ENCODE results near the gene ARFRP1. TPM values are rescaled to one million over a fixed set of nuclear protein-coding genes. Genes with fewer than 3 reads are reported as not detected.

ARFRP1 gene
- total RNA-seq, 5 donors from 2014 or later (not counting 1 experiment from before 2014, with no cell fraction given): 58.5 to 102 (median 99.5) TPM

DNA sequence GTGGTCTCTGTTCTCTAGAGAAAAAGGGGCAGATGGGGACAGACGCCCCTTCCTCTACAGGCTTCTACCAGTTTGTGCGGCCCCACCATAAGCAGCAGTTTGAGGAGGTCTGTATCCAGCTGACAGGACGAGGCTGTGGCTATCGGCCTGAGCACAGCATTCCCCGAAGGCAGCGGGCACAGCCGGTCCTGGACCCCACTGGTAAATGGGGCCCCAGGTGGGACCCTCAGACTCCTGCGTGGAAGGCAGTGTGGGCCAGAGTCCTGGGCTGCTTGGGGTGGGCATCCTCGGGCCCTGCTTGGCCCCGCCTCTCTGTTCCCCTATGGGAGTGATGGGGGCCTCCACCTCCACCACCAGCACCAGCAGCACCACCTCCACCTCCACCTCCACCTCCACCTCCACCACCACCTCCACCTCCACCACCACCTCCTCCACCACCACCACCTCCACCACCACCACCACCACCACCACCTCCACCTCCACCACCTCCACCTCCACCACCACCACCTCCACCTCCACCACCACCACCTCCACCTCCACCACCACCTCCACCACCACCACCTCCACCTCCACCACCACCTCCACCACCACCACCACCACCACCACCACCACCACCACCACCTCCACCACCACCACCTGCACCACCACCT is 14.6 kb downstream of the ARFRP1 start:
- Mint-ChIP-seq H3K4me3 (no peak overlapping the region), H3K36me3 (no peaks in the 10 kb centered on the region), H3K9me3 (no peaks in the 10 kb centered on the region), H3K27ac (no peak overlapping the region), H3K27me3 (no peaks in the 10 kb centered on the region), H3K4me1 (peaks cover 5 to 19% (median 9%) of the 10 kb centered on the region in 3 donors)
- no peaks in the 10 kb centered on the region for H3K27me3 ChIP-seq (replicated peaks in 1 of 2; ENCODE audit: control insufficient read depth in 2 of 2, extremely low read depth in 1 of 2, insufficient read depth in 2 of 2, low read length in 1 of 2)
- no peaks in the 10 kb centered on the region for H3K9me3 ChIP-seq
- H3K4me1 ChIP-seq (ENCODE audit: control insufficient read depth in 1 of 2, extremely low read depth in 1 of 2, insufficient read depth in 2 of 2, low read length in 2 of 2): peaks cover 2 to 48% of the 10 kb centered on the region in 2 experiments
- no peak for DNase-seq
- H3K36me3 ChIP-seq (ENCODE audit: control insufficient read depth in 2 of 2, extremely low read depth in 1 of 2, insufficient read depth in 1 of 2, low read length in 1 of 2): peaks cover 0 to 13% of the 10 kb centered on the region in 2 donors
- 100% methylated on average over 6 of the region's 10 CpGs for WGBS (ENCODE audit: insufficient coverage)
- ATAC-seq (replicated peaks in 1 of 4): no peak
- H3K4me3 ChIP-seq (ENCODE audit: control insufficient read depth in 1 of 2, extremely low read depth in 1 of 2, low read length in 1 of 2): no peak overlapping the region
- ChIA-PET POLR2A (no interaction called here), CTCF (no interaction called here)
- H3K27ac ChIP-seq (ENCODE audit: low read length): no peak overlapping the region

DNA sequence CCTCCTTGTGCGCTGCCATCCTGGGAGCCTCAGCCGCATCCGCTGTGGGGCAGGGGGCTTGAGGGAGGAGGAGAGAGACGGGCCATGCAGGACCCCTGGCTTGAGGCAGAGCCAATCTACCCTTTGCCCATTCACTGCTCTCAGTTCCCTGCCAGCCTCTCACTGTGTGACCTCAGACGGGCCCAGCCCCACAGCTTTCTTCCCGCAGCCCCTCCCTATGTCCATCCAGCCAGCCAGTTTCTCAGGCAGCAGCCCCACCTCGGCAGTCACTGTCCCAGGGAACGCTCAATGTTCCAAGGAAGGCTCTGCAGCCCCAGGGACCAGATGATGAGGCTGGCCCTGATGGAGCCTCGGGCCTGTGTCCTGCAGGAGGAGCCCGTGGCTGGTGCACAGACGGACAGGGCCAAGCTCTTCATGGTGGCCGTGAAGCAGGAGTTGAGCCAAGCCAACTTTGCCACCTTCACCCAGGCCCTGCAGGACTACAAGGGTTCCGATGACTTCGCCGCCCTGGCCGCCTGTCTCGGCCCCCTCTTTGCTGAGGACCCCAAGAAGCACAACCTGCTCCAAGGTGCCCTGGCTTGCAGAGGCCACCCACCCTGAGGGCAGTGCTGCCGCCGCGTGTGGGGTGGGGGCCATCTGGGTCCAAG is 15.2 kb downstream of the ARFRP1 start:
- WGBS (ENCODE audit: insufficient coverage): 96% methylated on average over 15 of the region's 20 CpGs
- peak overlapping the region in 1 of 2 donors; percentile 49 for H3K27ac Mint-ChIP-seq
- Histone ChIP-seq H3K27me3 (replicated peaks in 1 of 2; ENCODE audit: control insufficient read depth in 2 of 2, extremely low read depth in 1 of 2, insufficient read depth in 2 of 2, low read length in 1 of 2) (peaks cover 0 to 2% of the 10 kb centered on the region in 2 experiments), H3K27ac (ENCODE audit: low read length) (no peak overlapping the region), H3K4me3 (ENCODE audit: control insufficient read depth in 1 of 2, extremely low read depth in 1 of 2, low read length in 1 of 2) (no peak overlapping the region), H3K4me1 (ENCODE audit: control insufficient read depth in 1 of 2, extremely low read depth in 1 of 2, insufficient read depth in 2 of 2, low read length in 2 of 2) (peaks cover 2 to 47% of the 10 kb centered on the region in 2 experiments), H3K36me3 (ENCODE audit: control insufficient read depth in 2 of 2, extremely low read depth in 1 of 2, insufficient read depth in 1 of 2, low read length in 1 of 2) (peaks cover 0 to 13% of the 10 kb centered on the region in 2 donors), H3K9me3 (no peaks in the 10 kb centered on the region)
- H3K9me3 Mint-ChIP-seq: no peaks in the 10 kb centered on the region
- H3K4me3 Mint-ChIP-seq: no peak overlapping the region
- H3K36me3 Mint-ChIP-seq: no peaks in the 10 kb centered on the region
- ATAC-seq (replicated peaks in 1 of 4) (no peak), DNase-seq (no peak)
- CTCF ChIA-PET: no interaction called here
- POLR2A ChIA-PET: no interaction called here
- peaks cover 5 to 17% (median 9%) of the 10 kb centered on the region in 3 donors for H3K4me1 Mint-ChIP-seq
- no peaks in the 10 kb centered on the region for H3K27me3 Mint-ChIP-seq

DNA sequence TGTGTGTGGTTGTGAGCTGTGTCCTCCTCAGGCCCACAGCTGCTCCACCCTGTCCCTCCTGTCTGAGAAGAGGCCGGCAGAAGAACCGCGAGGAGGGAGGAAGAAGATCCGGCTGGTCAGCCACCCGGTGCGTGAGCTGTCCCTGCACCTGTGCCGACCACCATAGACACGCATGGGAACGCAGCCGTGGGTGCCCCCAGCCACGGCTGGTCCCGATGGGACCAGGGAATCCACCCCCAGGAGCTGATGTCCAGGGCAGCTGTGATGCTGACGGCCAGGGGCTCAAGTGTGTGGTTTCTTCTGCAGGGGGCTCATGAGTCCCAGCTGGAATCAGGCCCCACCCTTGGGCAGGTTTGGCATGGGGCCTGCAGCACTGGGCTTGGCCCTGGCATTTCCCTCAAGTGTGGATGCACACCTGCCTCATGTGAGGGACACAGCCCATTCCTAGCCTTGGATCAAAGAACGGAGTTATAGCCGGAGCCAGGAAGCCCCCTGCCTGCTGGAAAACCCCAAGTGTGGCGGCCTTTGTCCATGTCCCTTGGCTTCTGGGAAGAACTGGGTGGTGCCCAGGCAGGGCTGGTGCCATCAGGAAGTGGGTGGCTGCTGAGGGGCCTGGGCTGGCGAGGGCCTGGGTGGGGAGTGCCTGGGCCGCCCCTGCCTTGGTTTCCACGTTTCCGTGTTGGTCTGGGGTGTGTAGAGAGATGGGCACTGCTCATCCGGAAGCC is 15.9 kb downstream of the ARFRP1 start:
- Mint-ChIP-seq H3K27me3 (no peaks in the 10 kb centered on the region), H3K4me1 (peaks cover 5 to 13% (median 8%) of the 10 kb centered on the region in 3 donors), H3K4me3 (no peak overlapping the region), H3K36me3 (no peaks in the 10 kb centered on the region), H3K27ac (peak overlapping the region in 1 of 2 donors; percentile 20), H3K9me3 (no peaks in the 10 kb centered on the region)
- WGBS (ENCODE audit: insufficient coverage): 91% methylated on average over 19 of the region's 21 CpGs
- no peak overlapping the region for H3K4me3 ChIP-seq (ENCODE audit: control insufficient read depth in 1 of 2, extremely low read depth in 1 of 2, low read length in 1 of 2)
- ATAC-seq (replicated peaks in 1 of 4) (no peak), DNase-seq (no peak)
- peaks cover 5 to 47% of the 10 kb centered on the region in 2 experiments for H3K4me1 ChIP-seq (ENCODE audit: control insufficient read depth in 1 of 2, extremely low read depth in 1 of 2, insufficient read depth in 2 of 2, low read length in 2 of 2)
- peaks cover 0 to 13% of the 10 kb centered on the region in 2 donors for H3K36me3 ChIP-seq (ENCODE audit: control insufficient read depth in 2 of 2, extremely low read depth in 1 of 2, insufficient read depth in 1 of 2, low read length in 1 of 2)
- ChIA-PET POLR2A (no interaction called here), CTCF (no interaction called here)
- no peaks in the 10 kb centered on the region for H3K9me3 ChIP-seq
- peaks cover 0 to 2% of the 10 kb centered on the region in 2 experiments for H3K27me3 ChIP-seq (replicated peaks in 1 of 2; ENCODE audit: control insufficient read depth in 2 of 2, extremely low read depth in 1 of 2, insufficient read depth in 2 of 2, low read length in 1 of 2)
- no peak overlapping the region for H3K27ac ChIP-seq (ENCODE audit: low read length)

GRCh38 chr20:63690898-63691710 is 16.7 kb downstream of the ARFRP1 start:
- H3K9me3 Mint-ChIP-seq: no peaks in the 10 kb centered on the region
- H3K36me3 ChIP-seq (ENCODE audit: control insufficient read depth in 2 of 2, extremely low read depth in 1 of 2, insufficient read depth in 1 of 2, low read length in 1 of 2): peaks cover 0 to 13% of the 10 kb centered on the region in 2 donors
- no peak overlapping the region for H3K27ac ChIP-seq (ENCODE audit: low read length)
- no peaks in the 10 kb centered on the region for H3K27me3 Mint-ChIP-seq
- H3K36me3 Mint-ChIP-seq: no peaks in the 10 kb centered on the region
- ChIA-PET CTCF (no interaction called here), POLR2A (no interaction called here)
- no peak overlapping the region for H3K4me3 ChIP-seq (ENCODE audit: control insufficient read depth in 1 of 2, extremely low read depth in 1 of 2, low read length in 1 of 2)
- peak overlapping the region in 1 of 3 donors; percentile 20 for H3K4me3 Mint-ChIP-seq
- H3K9me3 ChIP-seq: no peaks in the 10 kb centered on the region
- peaks cover 5 to 13% (median 8%) of the 10 kb centered on the region in 3 donors for H3K4me1 Mint-ChIP-seq
- ATAC-seq (replicated peaks in 1 of 4): no peak
- H3K4me1 ChIP-seq (ENCODE audit: control insufficient read depth in 1 of 2, extremely low read depth in 1 of 2, insufficient read depth in 2 of 2, low read length in 2 of 2): peaks cover 6 to 47% of the 10 kb centered on the region in 2 experiments
- 90% methylated on average over 18 of the region's 24 CpGs for WGBS (ENCODE audit: insufficient coverage)
- peaks cover 0 to 2% of the 10 kb centered on the region in 2 experiments for H3K27me3 ChIP-seq (replicated peaks in 1 of 2; ENCODE audit: control insufficient read depth in 2 of 2, extremely low read depth in 1 of 2, insufficient read depth in 2 of 2, low read length in 1 of 2)
- H3K27ac Mint-ChIP-seq: peak overlapping the region in 1 of 2 donors; percentile 20
- DNase-seq: no peak

DNA sequence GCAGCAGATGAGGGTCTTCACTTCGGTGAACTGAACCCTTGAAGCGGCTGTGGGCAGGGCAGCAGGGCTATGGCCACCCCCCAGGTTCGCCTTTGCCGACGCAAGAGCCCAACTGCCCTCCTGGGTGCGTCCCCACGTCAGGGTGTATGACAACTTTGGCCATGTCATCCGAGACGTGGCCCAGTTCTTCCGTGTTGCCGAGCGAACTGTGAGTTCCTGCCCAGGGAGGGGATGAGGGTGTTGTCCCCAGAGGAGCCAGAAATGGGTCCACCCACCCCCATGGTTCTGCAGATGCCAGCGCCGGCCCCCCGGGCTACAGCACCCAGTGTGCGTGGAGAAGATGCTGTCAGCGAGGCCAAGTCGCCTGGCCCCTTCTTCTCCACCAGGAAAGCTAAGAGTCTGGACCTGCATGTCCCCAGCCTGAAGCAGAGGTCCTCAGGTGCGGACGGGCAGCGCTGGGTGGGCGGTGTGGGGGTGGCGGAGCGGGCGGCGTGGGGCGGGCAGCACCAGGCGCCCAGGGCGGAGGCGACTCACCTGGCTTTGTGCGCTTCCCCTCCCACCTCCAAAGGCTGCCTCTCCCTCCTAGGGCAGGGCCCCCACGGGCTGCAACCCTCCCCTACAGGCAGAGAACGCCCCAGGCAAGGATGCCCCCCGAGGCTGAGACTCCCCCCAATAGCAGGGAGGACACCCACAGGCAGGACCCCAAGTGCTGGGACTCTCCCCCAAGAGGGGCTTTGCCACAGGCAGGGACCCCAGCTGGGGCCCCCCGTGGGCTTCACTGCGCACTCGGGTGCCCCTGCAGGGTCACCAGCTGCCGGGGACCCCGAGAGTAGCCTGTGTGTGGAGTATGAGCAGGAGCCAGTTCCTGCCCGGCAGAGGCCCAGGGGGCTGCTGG is 17.5 kb downstream of the ARFRP1 start:
- H3K36me3 ChIP-seq (ENCODE audit: control insufficient read depth in 2 of 2, extremely low read depth in 1 of 2, insufficient read depth in 1 of 2, low read length in 1 of 2): peaks cover 0 to 9% of the 10 kb centered on the region in 2 donors
- H3K9me3 ChIP-seq: no peaks in the 10 kb centered on the region
- POLR2A ChIA-PET: no interaction called here
- Mint-ChIP-seq H3K36me3 (no peaks in the 10 kb centered on the region), H3K27me3 (no peaks in the 10 kb centered on the region), H3K4me1 (peaks cover 4 to 8% (median 5%) of the 10 kb centered on the region in 3 donors), H3K9me3 (no peaks in the 10 kb centered on the region), H3K27ac (no peak overlapping the region), H3K4me3 (no peak overlapping the region)
- CTCF ChIA-PET: no interaction called here
- peaks cover 6 to 39% of the 10 kb centered on the region in 2 experiments for H3K4me1 ChIP-seq (ENCODE audit: control insufficient read depth in 1 of 2, extremely low read depth in 1 of 2, insufficient read depth in 2 of 2, low read length in 2 of 2)
- peaks cover 0 to 2% of the 10 kb centered on the region in 2 experiments for H3K27me3 ChIP-seq (replicated peaks in 1 of 2; ENCODE audit: control insufficient read depth in 2 of 2, extremely low read depth in 1 of 2, insufficient read depth in 2 of 2, low read length in 1 of 2)
- no peak overlapping the region for H3K27ac ChIP-seq (ENCODE audit: low read length)
- H3K4me3 ChIP-seq (ENCODE audit: control insufficient read depth in 1 of 2, extremely low read depth in 1 of 2, low read length in 1 of 2): no peak overlapping the region
- no peak for ATAC-seq (replicated peaks in 1 of 4)
- WGBS (ENCODE audit: insufficient coverage): 92% methylated on average over 28 of the region's 40 CpGs
- no peak for DNase-seq
